Heart right ventricle (tissue), 16 donors: Measurements from ENCODE around the gene MBOAT7. TPM values are rescaled to one million over a fixed set of nuclear protein-coding genes. Genes with fewer than 3 reads are reported as not detected.

Experiments
- ATAC-seq, 8 donors: fragments of 200-7000 bp; cut with Tn5 transposase; one replicate each; pipeline ENCODE4 v1.9.1; 2020; ENCODE audit warnings: mild to moderate bottlenecking in 8 of 8, moderate library complexity in 8 of 8, moderate number of reproducible peaks in 1 of 8
- DNase-seq, 2 donors: peaks; one replicate each; pipeline ENCODE4 v3.0.0-alpha.2; 2020
- H3K27ac ChIP-seq, 10 donors: fragments of 200-600 bp; sonication (generic) in 2 of 10; one replicate each; pipeline versions ENCODE4 v1.5.0 to v1.8.0; 2020 to 2022; ENCODE audit warnings: mild to moderate bottlenecking in 3 of 10
- H3K27me3 ChIP-seq, 7 donors: fragments of 200-600 bp; one replicate each; pipeline ENCODE4 v1.8.0; 2021 to 2022; ENCODE audit warnings: mild to moderate bottlenecking in 2 of 7
- H3K36me3 ChIP-seq, 9 donors: fragments of 200-600 bp; sonication (generic) in 1 of 9; one replicate each; pipeline versions ENCODE4 v1.5.0 to v1.8.0; 2020 to 2022; ENCODE audit warnings: mild to moderate bottlenecking in 2 of 9
- H3K4me1 ChIP-seq, 9 donors: fragments of 200-600 bp; sonication (generic) in 1 of 9; one replicate each; pipeline versions ENCODE4 v1.5.0 to v1.8.0; 2020 to 2022; ENCODE audit warnings: mild to moderate bottlenecking in 4 of 9
- H3K4me3 ChIP-seq, 10 donors: fragments of 200-600 bp; sonication (generic) in 2 of 10; one replicate each; pipeline versions ENCODE4 v1.5.0 to v1.8.0; 2020 to 2022; ENCODE audit warnings: mild to moderate bottlenecking in 7 of 10, moderate library complexity in 2 of 10
- H3K9me3 ChIP-seq, 11 donors: fragments of 200-600 bp in 10 of 11; sonication (generic) in 2 of 11; one replicate each; pipeline versions ENCODE4 v1.5.0 to v1.8.0; 2013 to 2022; ENCODE audit warnings: mild to moderate bottlenecking in 2 of 11, control low read depth in 1 of 11, moderate library complexity in 1 of 11
- CTCF ChIP-seq, 9 donors: fragments of 200-600 bp; sonication (generic) in 2 of 9; IDR thresholded peaks; one replicate each; pipeline versions ENCODE4 v1.5.0 to v1.8.0; 2021 to 2022; ENCODE audit warnings: antibody characterized with exemption in 9 of 9, mild to moderate bottlenecking in 5 of 9, moderate library complexity in 1 of 9
- WGBS, 2 donors: extraction: QIAGEN DNeasy Blood & Tissue Kit; methylation state at CpG; one replicate each; pipeline ENCODE4 v1.1.7; 2013; ENCODE audit warnings: inconsistent platforms in 1 of 2; 5-methylcytosine and 5-hydroxymethylcytosine counted together
- intact Hi-C, 10 donors: fragments of 100-400 bp; cut with DNase I; formaldehyde crosslinking; loops; one replicate each; pipeline versions ENCODE4 v1.11.1 to v1.14.2; 2022
- polyA plus RNA-seq, 2 donors: library from polyadenylated mRNA; stranded (reverse); fragments of 200-250 nt; gene quantifications; one replicate each; pipeline ENCODE4 v1.2.3, GENCODE V29; 2013
- total RNA-seq, 10 donors: library from RNA; stranded (reverse); fragmentation: NEBNext Ultra II Directional in 3 of 10; extraction: Animal tissue kit (Norgen Biotek cat#: 25700) in 3 of 10; gene quantifications; one replicate each; pipeline versions ENCODE4 v1.2.1 to v1.2.4, GENCODE V29; 2021 to 2023
- donor health status: Arrhythmogenic right ventricular cardiomyopathy.
- donor health status: ischemic (EF 13 %, LVEDD 7.1; RV severe dilation, severe dysfunction).
- donor health status: healthy with polysubstance abuse.
- donor health status: DM: no; HTN: yes; CAD: no.
- donor health status: DM: no; HTN: no; CAD: no.
- donor health status: ischemic (EF 25% LVEDD 6.9; RV normal size, moderate dysfunction).
- donor health status: ischemic (EF 25% LVEDD 5.7; RV mildly dilated, moderate dysfunction).
- donor health status: healthy.
- donor health status: DM: yes; HTN: yes; CAD: no.
- donor health status: Ischemic cardiomyopathy.
- donor health status: ischemic (EF 35%, LVEDD 5.7; RV mildly dilated, moderate dysfunction).
- donor health status: nonischemic (EF 11% LVEDD 7.7; RV severe dilation, severe dysfunction).
- donor health status: DM: yes; HTN: yes; CAD: no.
- donor health status: PGD.
- donor health status: ischemic (EF 29% LVEDD 5.4; RV normal size, mild dysfunction).
- donor health status: nonischemic (EF 23%, LVEDD 6.1; RV moderate dilation, normal function).

Gene MBOAT7
- total and polyA plus RNA-seq, 12 donors: 7.7 to 29.4 (median 15.5) TPM

GRCh38 chr19:54193011-54193410 lies 3.6 kb upstream of the MBOAT7 start:
- intact Hi-C loops: no loop called here

GRCh38 chr19:54191811-54192453 lies 2.6 kb upstream of the MBOAT7 start:
- ATAC-seq (no peak), DNase-seq (no peak)
- no peak for TF ChIP-seq CTCF (IDR thresholded peaks at IDR 0.05)
- intact Hi-C loops: loop anchor here in 3 of 10 donors (1.0 kb wide), 2 partner anchors 7 to 8 kb away; partner anchors contain the start of gene RPS9 (in 2 of the 3)
- 67% methylated on average over 19 of the region's 19 CpGs for WGBS, 2 donors
- Histone ChIP-seq H3K4me3 (peak overlapping the region; percentile 77 to 95 (median 86)), H3K36me3 (peaks cover 0 to 43% (median 8%) of the 10 kb centered on the region in 9 donors), H3K9me3 (no peaks in the 10 kb centered on the region), H3K27me3 (no peaks in the 10 kb centered on the region), H3K4me1 (peaks cover 10 to 30% (median 22%) of the 10 kb centered on the region in 9 donors), H3K27ac (peak overlapping the region; percentile 92 to 100 (median 96))

More at GRCh38 chr19:54193011-54193410, 3.6 kb upstream of the MBOAT7 start:
- no peak overlapping the region for H3K27ac ChIP-seq
- peaks cover 0 to 37% (median 8%) of the 10 kb centered on the region in 9 donors for H3K36me3 ChIP-seq
- ATAC-seq: no peak
- no peak overlapping the region for H3K4me3 ChIP-seq
- DNase-seq: no peak
- H3K4me1 ChIP-seq: peaks cover 10 to 25% (median 21%) of the 10 kb centered on the region in 9 donors
- no peak for TF ChIP-seq CTCF (IDR thresholded peaks at IDR 0.05)
- no peaks in the 10 kb centered on the region for H3K9me3 ChIP-seq
- WGBS, 2 donors: 95 to 97% methylated on average over 11 of the region's 11 CpGs
- no peaks in the 10 kb centered on the region for H3K27me3 ChIP-seq

- 1 to 2% methylated on average over 69 to 77 of the region's 77 CpGs for WGBS, 2 donors
- peaks cover 10 to 30% (median 22%) of the 10 kb centered on the region in 9 donors for H3K4me1 ChIP-seq
- DNase-seq (peak in 1 of 2 donors; percentile 90), ATAC-seq (peak; percentile 28 to 59 (median 42))
- intact Hi-C loops: loop anchor here in 3 of 10 donors (1.0 kb wide), 2 partner anchors 8 to 9 kb away; partner anchors contain the start of gene RPS9 (in 2 of the 3)
- no peaks in the 10 kb centered on the region for H3K9me3 ChIP-seq
- H3K36me3 ChIP-seq: peaks cover 0 to 47% (median 8%) of the 10 kb centered on the region in 9 donors
- TF ChIP-seq CTCF (IDR thresholded peaks at IDR 0.05): no peak
- H3K27ac ChIP-seq: peak within 1 kb of the TSS; percentile 92 to 100 (median 96)
- no peaks in the 10 kb centered on the region for H3K27me3 ChIP-seq
- peak within 1 kb of the TSS; percentile 77 to 95 (median 86) for H3K4me3 ChIP-seq
These were observed 1.8 kb upstream of the MBOAT7 start, which contains the start of gene TSEN34 for GRCh38 chr19:54191011-54191810. TSEN34 (plus strand) TSS chr19:54191308; CDS start chr19:54191365, 57 bp downstream.

GRCh38 chr19:54190503-54191010 lies 1.2 kb upstream of the MBOAT7 start:
- no peak for TF ChIP-seq CTCF (IDR thresholded peaks at IDR 0.05)
- Histone ChIP-seq H3K9me3 (no peaks in the 10 kb centered on the region), H3K27me3 (no peaks in the 10 kb centered on the region), H3K36me3 (peaks cover 0 to 50% (median 8%) of the 10 kb centered on the region in 9 donors), H3K27ac (peak overlapping the region; percentile 92 to 100 (median 96)), H3K4me1 (peaks cover 10 to 30% (median 22%) of the 10 kb centered on the region in 9 donors), H3K4me3 (peak overlapping the region; percentile 77 to 95 (median 86))
- intact Hi-C loops: loop anchor here in 3 of 10 donors (1.0 kb wide), 2 partner anchors 9 to 10 kb away; partner anchors contain the start of gene RPS9 (in 2 of the 3)
- DNase-seq (peak; percentile 99 to 100), ATAC-seq (peak; percentile 78 to 89 (median 82))
- 0 to 1% methylated on average over 56 of the region's 56 CpGs for WGBS, 2 donors
